GM21367 (cell line): ENCODE measurements around the gene SEC14L2.

Source experiments
- ATAC-seq: cut with Tn5 transposase; IDR thresholded peaks from one replicate; pipeline ENCODE4 v1.9.1; 2021; ENCODE audit not compliant: unreplicated experiment

The SEC14L2 gene

GRCh38 chr22:30396871-30397655 lies at the start of gene SEC14L2:
SEC14L2 (plus strand) TSS chr22:30397018; CDS start chr22:30397117, 99 bp downstream.
- no peak for ATAC-seq

DNA sequence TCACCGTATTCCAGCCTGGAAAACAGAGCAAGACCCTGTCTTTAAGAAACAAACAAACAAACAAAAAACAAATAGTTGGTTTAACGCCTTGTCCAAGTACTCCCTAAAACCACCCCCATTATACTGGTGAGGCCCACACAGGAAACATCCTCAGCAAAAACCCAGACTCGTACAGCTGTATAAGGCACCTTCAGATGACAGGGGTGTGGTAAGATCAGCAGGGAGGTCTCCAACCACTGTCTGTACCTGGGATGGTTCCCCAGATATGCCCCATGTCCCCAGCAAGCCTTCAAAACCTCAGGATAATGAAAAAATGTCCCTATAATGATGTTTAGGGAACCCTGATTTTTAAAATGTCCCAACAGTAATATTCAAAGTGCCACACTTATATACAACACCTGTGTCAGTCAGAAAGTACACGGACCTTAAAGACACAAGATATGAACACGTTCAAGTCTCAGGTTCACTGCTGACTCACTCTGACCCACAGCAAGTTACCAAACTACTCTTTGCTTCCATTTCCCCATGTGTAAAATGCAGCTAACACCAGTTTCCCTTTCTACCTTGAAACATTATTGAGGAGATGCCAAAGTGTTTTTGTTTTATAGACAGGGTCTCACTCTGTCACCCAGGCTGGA lies 49.4 kb upstream of the SEC14L2 start:
- no peak for ATAC-seq

- ATAC-seq = no peak
These were observed 48.4 kb upstream of the SEC14L2 start for GRCh38 chr22:30348404-30348803.

- ATAC-seq = no peak
These were observed 48.0 kb upstream of the SEC14L2 start for GRCh38 chr22:30348809-30349208.

- no peak for ATAC-seq
These were observed 45.6 kb upstream of the SEC14L2 start for GRCh38 chr22:30351226-30351625.

GRCh38 chr22:30354644-30355043 lies 42.2 kb upstream of the SEC14L2 start:
- ATAC-seq = no peak

DNA sequence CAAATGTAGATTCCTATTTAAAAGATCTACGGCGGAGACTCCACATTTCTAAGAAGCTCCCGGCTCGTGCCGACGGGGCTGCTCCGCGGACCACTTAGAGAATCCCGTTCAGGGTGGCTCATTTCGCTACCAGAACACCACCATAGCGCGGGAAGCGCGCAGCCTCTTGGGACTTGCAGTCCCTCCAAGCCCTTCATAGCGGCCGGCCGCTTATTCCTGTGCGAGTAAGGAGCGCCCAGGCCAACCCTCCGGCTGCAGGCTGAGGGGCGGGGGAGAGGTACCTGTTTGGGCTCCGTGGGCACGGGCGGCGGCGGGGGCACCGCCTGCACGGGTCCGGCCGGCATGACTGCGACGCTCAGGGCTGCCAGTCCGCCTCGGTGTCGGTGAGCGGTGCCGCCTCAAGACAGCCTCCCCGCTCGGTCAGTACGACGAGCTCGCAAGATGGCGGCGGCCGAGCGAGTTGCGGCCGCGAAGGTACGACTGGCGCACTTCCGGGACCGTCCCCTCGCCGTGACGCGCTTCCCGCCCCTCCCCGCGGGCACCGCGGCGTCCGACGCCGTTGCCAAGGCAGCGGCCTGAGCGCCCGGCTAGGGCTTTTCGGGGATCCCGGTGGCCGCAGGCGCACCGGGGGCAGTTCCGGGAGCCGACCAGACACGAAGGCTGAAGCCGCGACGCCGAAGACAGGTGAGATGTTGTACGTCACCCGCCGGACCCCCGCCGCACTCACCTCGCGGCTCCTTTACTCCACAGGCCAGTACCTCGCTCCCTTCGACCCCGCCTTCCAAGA lies 40.2 kb upstream of the SEC14L2 start, which contains the start of the genes CCDC157 and SF3A1:
Gene CCDC157 (plus strand): TSS at position 559 of the 787 bp plus-strand sequence. CDS start 8,994 bp downstream, outside the sequence.
Gene SF3A1 (minus strand): TSS at position 446 of the 787 bp plus-strand sequence. CDS start 102 bp downstream, at position 344.
- ATAC-seq = peak; percentile 78

GRCh38 chr22:30357236-30357570 lies 39.6 kb upstream of the SEC14L2 start:
- no peak for ATAC-seq

- no peak for ATAC-seq
These were observed 39.1 kb upstream of the SEC14L2 start for GRCh38 chr22:30357650-30358215.

- no peak for ATAC-seq
These were observed 38.3 kb upstream of the SEC14L2 start for GRCh38 chr22:30358541-30358940.

- no peak for ATAC-seq
These were observed 34.7 kb upstream of the SEC14L2 start for GRCh38 chr22:30361916-30362650.

DNA sequence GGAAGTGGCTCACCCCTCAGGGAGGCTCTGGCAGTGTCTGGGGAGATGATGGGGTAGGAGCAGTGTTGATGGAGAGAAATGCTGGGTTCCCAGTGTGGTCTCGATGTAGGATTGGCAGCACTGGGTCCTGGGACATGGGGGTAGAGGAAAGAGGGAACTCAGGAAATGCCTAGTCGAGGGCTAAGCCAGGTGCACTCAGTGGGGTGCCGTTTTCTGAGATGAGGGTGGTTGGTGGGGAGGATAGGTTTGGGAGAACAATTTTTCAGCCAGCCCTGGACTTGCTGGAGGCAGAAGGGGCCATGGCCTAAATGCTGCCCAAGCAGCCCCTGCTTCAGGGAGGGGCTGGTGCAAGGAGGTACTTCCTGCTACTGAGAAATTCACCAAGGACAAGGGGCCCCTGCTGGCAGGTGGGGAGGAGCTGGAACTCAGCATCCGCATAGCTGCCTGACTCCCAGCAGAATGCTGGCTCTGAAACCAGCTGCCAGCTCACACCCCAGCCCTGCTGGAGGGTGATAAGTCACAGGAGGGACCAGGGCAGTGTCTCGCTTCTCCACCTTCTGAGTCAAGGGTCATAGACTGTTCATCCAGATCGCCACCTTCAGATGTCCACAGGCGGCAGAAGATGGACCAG lies 34.1 kb upstream of the SEC14L2 start:
- no peak for ATAC-seq

DNA sequence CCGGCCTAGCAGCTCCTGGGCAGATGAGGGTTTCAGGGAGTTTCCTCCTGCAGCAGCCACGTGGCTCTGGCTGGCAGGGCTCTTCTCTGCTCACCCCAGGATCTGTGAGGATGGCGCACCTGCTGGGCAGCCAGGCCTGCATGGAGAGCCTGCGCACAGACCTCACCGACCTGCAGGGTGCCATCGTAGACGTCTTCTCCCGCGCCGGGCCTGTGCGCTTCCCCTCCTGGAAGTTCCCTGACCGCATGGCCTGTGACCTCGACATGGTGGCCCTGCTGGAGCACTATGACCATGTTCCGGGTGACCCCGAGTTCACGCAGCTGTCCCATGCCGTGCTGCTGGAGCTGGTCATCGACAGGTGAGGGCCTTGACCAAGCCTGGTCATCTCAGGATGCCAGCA lies 30.9 kb upstream of the SEC14L2 start:
- no peak for ATAC-seq

- no peak for ATAC-seq
These were observed 28.4 kb upstream of the SEC14L2 start for GRCh38 chr22:30368420-30368819.

GRCh38 chr22:30370641-30371230 lies 26.1 kb upstream of the SEC14L2 start:
- ATAC-seq = no peak

- no peak for ATAC-seq
These were observed 25.5 kb upstream of the SEC14L2 start for GRCh38 chr22:30371321-30371720.

GRCh38 chr22:30371981-30372380 lies 24.8 kb upstream of the SEC14L2 start:
- no peak for ATAC-seq

GRCh38 chr22:30372915-30373314 lies 23.9 kb upstream of the SEC14L2 start:
- no peak for ATAC-seq
